Measurements from ENCODE around the gene NDUFA11. TPM values are rescaled to one million over a fixed set of nuclear protein-coding genes. Genes with fewer than 3 reads are reported as not detected.

NDUFA11 gene
- total and polyA plus RNA-seq, 9 of the 15 experiments (the other 6 are each of a cell fraction or from before 2014, with no cell fraction given): 63.3 to 486 (median 274) TPM

DNA sequence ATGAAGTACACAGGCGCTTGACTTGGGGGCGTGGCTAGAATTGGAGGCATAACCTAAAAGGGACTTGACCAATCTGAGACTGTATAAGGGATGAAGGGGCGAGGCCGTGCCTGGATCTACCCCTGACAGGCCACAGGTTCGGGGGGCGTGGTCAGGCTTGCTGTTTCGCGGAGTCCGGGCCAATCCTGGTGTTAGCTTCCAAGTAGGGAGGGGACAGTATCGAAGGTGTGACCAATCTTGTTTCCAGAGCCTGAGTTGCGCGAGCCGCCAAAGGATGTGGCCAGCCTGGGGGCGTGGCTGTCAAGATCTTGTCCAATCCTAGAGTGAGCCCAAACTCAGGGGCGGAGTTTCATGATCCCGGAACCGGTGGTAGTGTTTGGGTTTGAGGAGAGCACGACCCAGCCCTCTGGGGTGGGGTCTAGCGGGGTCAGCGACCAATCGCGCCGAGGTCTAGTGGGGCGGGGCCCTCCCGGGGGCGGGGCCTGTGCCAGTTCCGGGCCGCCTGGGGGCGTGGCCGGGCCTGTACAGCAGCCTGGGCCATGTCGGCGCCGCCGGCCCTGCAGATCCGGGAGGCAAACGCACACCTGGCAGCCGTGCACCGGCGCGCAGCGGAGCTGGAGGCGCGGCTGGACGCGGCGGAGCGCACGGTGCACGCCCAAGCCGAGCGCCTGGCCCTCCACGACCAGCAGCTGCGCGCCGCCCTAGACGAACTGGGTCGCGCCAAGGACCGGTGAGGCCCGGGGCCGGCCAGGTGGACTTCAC is 943 bp upstream of the NDUFA11 start, which contains the start of gene VMAC (continued):
- TF ChIP-seq ZNF134 (CRISPR knock-in tag; conservative IDR thresholded peaks at IDR 0.05) (no peak), CTBP1 (IDR thresholded peaks at IDR 0.05; ENCODE audit: borderline replicate concordance) (peak; percentile 62; the same call in 1 of the 2 replicates), ZNF23 (CRISPR knock-in tag; IDR thresholded peaks at IDR 0.05) (no peak), RBM14 (IDR thresholded peaks at IDR 0.05; ENCODE audit: borderline replicate concordance, insufficient read depth, low read depth, low read length) (no peak), DDX20 (tag; IDR thresholded peaks at IDR 0.05; ENCODE audit: low read depth) (no peak), ZSCAN32 (CRISPR knock-in tag; IDR thresholded peaks at IDR 0.05) (no peak), ELF1 (tag; IDR thresholded peaks at IDR 0.05) (peak; percentile 79), BCL6 (CRISPR knock-in tag; IDR thresholded peaks at IDR 0.05) (no peak), FOXP1 (CRISPR knock-in tag; IDR thresholded peaks at IDR 0.05) (no peak), BRCA1 (IDR thresholded peaks at IDR 0.05) (no peak), BRCA1 (CRISPR knock-in tag; IDR thresholded peaks at IDR 0.05) (no peak), MAFF (IDR thresholded peaks at IDR 0.05; ENCODE audit: low read length) (no peak), POU5F1 (IDR thresholded peaks at IDR 0.05; ENCODE audit: borderline replicate concordance, low read depth, low read length, partially characterized antibody) (no peak), ZKSCAN8 (CRISPR knock-in tag; IDR thresholded peaks at IDR 0.05) (no peak), FOXA3 (CRISPR knock-in tag; conservative IDR thresholded peaks at IDR 0.05 in 1 of 2, IDR thresholded peaks at IDR 0.05 in 1 of 2) (no peak), LARP7 (IDR thresholded peaks at IDR 0.05) (no peak), CHCHD3 (CRISPR knock-in tag; IDR thresholded peaks at IDR 0.05) (no peak), FUS (optimal IDR thresholded peaks at IDR 0.05; ENCODE audit: low read depth, low read length) (peak; percentile 66), TBP (optimal IDR thresholded peaks at IDR 0.05; ENCODE audit: low read depth, low read length) (peak; percentile 46), ZNF3 (CRISPR knock-in tag; IDR thresholded peaks at IDR 0.05) (no peak), YBX1 (IDR thresholded peaks at IDR 0.05) (no peak)
- TF ChIP-seq, protein P1, sequence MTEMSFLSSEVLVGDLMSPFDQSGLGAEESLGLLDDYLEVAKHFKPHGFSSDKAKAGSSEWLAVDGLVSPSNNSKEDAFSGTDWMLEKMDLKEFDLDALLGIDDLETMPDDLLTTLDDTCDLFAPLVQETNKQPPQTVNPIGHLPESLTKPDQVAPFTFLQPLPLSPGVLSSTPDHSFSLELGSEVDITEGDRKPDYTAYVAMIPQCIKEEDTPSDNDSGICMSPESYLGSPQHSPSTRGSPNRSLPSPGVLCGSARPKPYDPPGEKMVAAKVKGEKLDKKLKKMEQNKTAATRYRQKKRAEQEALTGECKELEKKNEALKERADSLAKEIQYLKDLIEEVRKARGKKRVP (CRISPR knock-in tag; IDR thresholded peaks at IDR 0.05): no peak
- TF ChIP-seq, protein P2, sequence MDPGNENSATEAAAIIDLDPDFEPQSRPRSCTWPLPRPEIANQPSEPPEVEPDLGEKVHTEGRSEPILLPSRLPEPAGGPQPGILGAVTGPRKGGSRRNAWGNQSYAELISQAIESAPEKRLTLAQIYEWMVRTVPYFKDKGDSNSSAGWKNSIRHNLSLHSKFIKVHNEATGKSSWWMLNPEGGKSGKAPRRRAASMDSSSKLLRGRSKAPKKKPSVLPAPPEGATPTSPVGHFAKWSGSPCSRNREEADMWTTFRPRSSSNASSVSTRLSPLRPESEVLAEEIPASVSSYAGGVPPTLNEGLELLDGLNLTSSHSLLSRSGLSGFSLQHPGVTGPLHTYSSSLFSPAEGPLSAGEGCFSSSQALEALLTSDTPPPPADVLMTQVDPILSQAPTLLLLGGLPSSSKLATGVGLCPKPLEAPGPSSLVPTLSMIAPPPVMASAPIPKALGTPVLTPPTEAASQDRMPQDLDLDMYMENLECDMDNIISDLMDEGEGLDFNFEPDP (CRISPR knock-in tag; IDR thresholded peaks at IDR 0.05): no peak
- TF ChIP-seq, protein P3, sequence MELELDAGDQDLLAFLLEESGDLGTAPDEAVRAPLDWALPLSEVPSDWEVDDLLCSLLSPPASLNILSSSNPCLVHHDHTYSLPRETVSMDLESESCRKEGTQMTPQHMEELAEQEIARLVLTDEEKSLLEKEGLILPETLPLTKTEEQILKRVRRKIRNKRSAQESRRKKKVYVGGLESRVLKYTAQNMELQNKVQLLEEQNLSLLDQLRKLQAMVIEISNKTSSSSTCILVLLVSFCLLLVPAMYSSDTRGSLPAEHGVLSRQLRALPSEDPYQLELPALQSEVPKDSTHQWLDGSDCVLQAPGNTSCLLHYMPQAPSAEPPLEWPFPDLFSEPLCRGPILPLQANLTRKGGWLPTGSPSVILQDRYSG (tag; conservative IDR thresholded peaks at IDR 0.05; ENCODE audit: low read depth): no peak
- TF ChIP-seq, protein P4, sequence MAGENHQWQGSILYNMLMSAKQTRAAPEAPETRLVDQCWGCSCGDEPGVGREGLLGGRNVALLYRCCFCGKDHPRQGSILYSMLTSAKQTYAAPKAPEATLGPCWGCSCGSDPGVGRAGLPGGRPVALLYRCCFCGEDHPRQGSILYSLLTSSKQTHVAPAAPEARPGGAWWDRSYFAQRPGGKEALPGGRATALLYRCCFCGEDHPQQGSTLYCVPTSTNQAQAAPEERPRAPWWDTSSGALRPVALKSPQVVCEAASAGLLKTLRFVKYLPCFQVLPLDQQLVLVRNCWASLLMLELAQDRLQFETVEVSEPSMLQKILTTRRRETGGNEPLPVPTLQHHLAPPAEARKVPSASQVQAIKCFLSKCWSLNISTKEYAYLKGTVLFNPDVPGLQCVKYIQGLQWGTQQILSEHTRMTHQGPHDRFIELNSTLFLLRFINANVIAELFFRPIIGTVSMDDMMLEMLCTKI (IDR thresholded peaks at IDR 0.05; ENCODE audit: partially characterized antibody): no peak

Measured in K562 (cell line).